Amniotic epithelial cell (primary cell): ENCODE results near the gene ZNF506.
"Not testable (repeated sequence)": the region's sequence is repeated elsewhere in the genome, so short reads cannot be mapped to it uniquely, and the experiment has no call there.

Source experiments
- DNase-seq: peaks from one replicate; pipeline ENCODE4 v3.0.0-alpha.2; 2010; ENCODE audit warnings: low read depth

The ZNF506 gene

GRCh38 chr19:19744641-19745040, 76.9 kb downstream of the ZNF506 start:
- DNase-seq: no peak

- not testable (repeated sequence) for DNase-seq
These were observed 77.6 kb downstream of the ZNF506 start for GRCh38 chr19:19743921-19744320.

GRCh38 chr19:19743176-19743575, 78.4 kb downstream of the ZNF506 start:
- no peak for DNase-seq

GRCh38 chr19:19742773-19743172, 78.8 kb downstream of the ZNF506 start:
- DNase-seq: no peak
